HUES6 (cell line): ENCODE data around the gene SOBP.
A peak's percentile ranks its signal among the peaks of the same experiment; 100 is the strongest.

Experiments used
- H3K27ac ChIP-seq: 2 replicates; pipeline ENCODE4 v1.7.0; 2013; ENCODE audit warnings: low read depth, mild to moderate bottlenecking, low read length, inconsistent platforms
- H3K27me3 ChIP-seq: 2 replicates; pipeline ENCODE4 v1.6.1; 2013; ENCODE audit warnings: low read length; ENCODE audit not compliant: control insufficient read depth, insufficient read depth
- H3K36me3 ChIP-seq: 2 replicates; pipeline ENCODE4 v1.6.1; 2013; ENCODE audit warnings: low read length; ENCODE audit not compliant: control insufficient read depth, insufficient read depth
- H3K4me1 ChIP-seq: 2 replicates; pipeline ENCODE4 v1.6.1; 2013; ENCODE audit warnings: low read length; ENCODE audit not compliant: control insufficient read depth, insufficient read depth
- H3K4me3 ChIP-seq: 2 replicates; pipeline ENCODE4 v1.5.1; 2013; ENCODE audit warnings: low read depth, low read length
- H3K9ac ChIP-seq: one replicate; pipeline ENCODE4 v1.6.1; 2013; ENCODE audit warnings: mild to moderate bottlenecking, low read length
- H3K9me3 ChIP-seq: 2 replicates; pipeline ENCODE4 v1.6.1; 2013; ENCODE audit warnings: low read depth, low read length; ENCODE audit not compliant: control insufficient read depth, insufficient read depth

SOBP gene

GRCh38 chr6:107489636-107490565, at the start of gene SOBP:
SOBP (plus strand) TSS chr6:107490117; CDS start chr6:107490617, 500 bp downstream.
- no peaks in the 10 kb centered on the region for H3K36me3 ChIP-seq
- peaks cover 18% of the 10 kb centered on the region for H3K4me1 ChIP-seq
- peaks cover 71% of the 10 kb centered on the region for H3K27me3 ChIP-seq
- no peak within 1 kb of the TSS for H3K27ac ChIP-seq
- H3K4me3 ChIP-seq, result peak within 1 kb of the TSS; percentile 70
- no peaks in the 10 kb centered on the region for H3K9me3 ChIP-seq
- H3K9ac ChIP-seq, result peak within 1 kb of the TSS; percentile 28

GRCh38 chr6:107440936-107441335, 49.0 kb upstream of the SOBP start:
- no peak overlapping the region for H3K4me3 ChIP-seq
- H3K9ac ChIP-seq, result no peak overlapping the region
- H3K36me3 ChIP-seq, result no peaks in the 10 kb centered on the region

GRCh38 chr6:107441682-107442081, 48.2 kb upstream of the SOBP start:
- no peaks in the 10 kb centered on the region for H3K36me3 ChIP-seq
- no peak overlapping the region for H3K27ac ChIP-seq
- no peak overlapping the region for H3K9ac ChIP-seq
- H3K27me3 ChIP-seq, result no peaks in the 10 kb centered on the region
- H3K4me3 ChIP-seq, result no peak overlapping the region
- no peaks in the 10 kb centered on the region for H3K4me1 ChIP-seq
- H3K9me3 ChIP-seq, result peaks cover 5% of the 10 kb centered on the region

More at GRCh38 chr6:107440936-107441335, 49.0 kb upstream of the SOBP start:
- no peak overlapping the region for H3K27ac ChIP-seq
- H3K9me3 ChIP-seq, result no peaks in the 10 kb centered on the region
- H3K27me3 ChIP-seq, result no peaks in the 10 kb centered on the region
- H3K4me1 ChIP-seq, result no peaks in the 10 kb centered on the region

GRCh38 chr6:107442938-107443607, 46.8 kb upstream of the SOBP start:
- Histone ChIP-seq H3K9me3 (peaks cover 17% of the 10 kb centered on the region), H3K4me3 (no peak overlapping the region), H3K4me1 (no peaks in the 10 kb centered on the region), H3K9ac (no peak overlapping the region), H3K36me3 (no peaks in the 10 kb centered on the region), H3K27ac (no peak overlapping the region), H3K27me3 (no peaks in the 10 kb centered on the region)

GRCh38 chr6:107443608-107444267, 46.2 kb upstream of the SOBP start:
- H3K9me3 ChIP-seq, result peaks cover 22% of the 10 kb centered on the region
- H3K27ac ChIP-seq, result no peak overlapping the region
- no peak overlapping the region for H3K9ac ChIP-seq
- no peak overlapping the region for H3K4me3 ChIP-seq
- H3K4me1 ChIP-seq, result no peaks in the 10 kb centered on the region
- H3K27me3 ChIP-seq, result no peaks in the 10 kb centered on the region
- H3K36me3 ChIP-seq, result no peaks in the 10 kb centered on the region

GRCh38 chr6:107444277-107444676, 45.6 kb upstream of the SOBP start:
- no peak overlapping the region for H3K27ac ChIP-seq
- no peak overlapping the region for H3K4me3 ChIP-seq
- H3K27me3 ChIP-seq, result no peaks in the 10 kb centered on the region
- H3K9me3 ChIP-seq, result peaks cover 27% of the 10 kb centered on the region
- H3K36me3 ChIP-seq, result no peaks in the 10 kb centered on the region
- no peak overlapping the region for H3K9ac ChIP-seq
- H3K4me1 ChIP-seq, result no peaks in the 10 kb centered on the region

- Histone ChIP-seq H3K4me1 (no peaks in the 10 kb centered on the region), H3K9ac (no peak overlapping the region), H3K9me3 (peaks cover 43% of the 10 kb centered on the region), H3K4me3 (no peak overlapping the region), H3K27me3 (no peaks in the 10 kb centered on the region), H3K27ac (no peak overlapping the region), H3K36me3 (no peaks in the 10 kb centered on the region)
Observed at GRCh38 chr6:107447663-107448216, 42.2 kb upstream of the SOBP start.

GRCh38 chr6:107448776-107449175, 41.1 kb upstream of the SOBP start:
- Histone ChIP-seq H3K36me3 (no peaks in the 10 kb centered on the region), H3K27me3 (no peaks in the 10 kb centered on the region), H3K9ac (no peak overlapping the region), H3K9me3 (peaks cover 43% of the 10 kb centered on the region), H3K4me3 (no peak overlapping the region), H3K4me1 (no peaks in the 10 kb centered on the region), H3K27ac (no peak overlapping the region)

- no peaks in the 10 kb centered on the region for H3K27me3 ChIP-seq
- H3K36me3 ChIP-seq, result no peaks in the 10 kb centered on the region
- H3K9me3 ChIP-seq, result no peaks in the 10 kb centered on the region
- H3K27ac ChIP-seq, result no peak overlapping the region
- H3K4me1 ChIP-seq, result no peaks in the 10 kb centered on the region
- H3K9ac ChIP-seq, result peak overlapping the region; percentile 71
- peak overlapping the region; percentile 93 for H3K4me3 ChIP-seq
Observed at GRCh38 chr6:107458672-107459282, 31.1 kb upstream of the SOBP start.

GRCh38 chr6:107459283-107460082, 30.4 kb upstream of the SOBP start, which contains the start of gene PDSS2:
PDSS2 (minus strand) TSS chr6:107459564; CDS start chr6:107459285, 279 bp downstream.
- H3K9me3 ChIP-seq, result no peaks in the 10 kb centered on the region
- H3K27me3 ChIP-seq, result no peaks in the 10 kb centered on the region
- peak within 1 kb of the TSS; percentile 71 for H3K9ac ChIP-seq
- H3K4me3 ChIP-seq, result peak within 1 kb of the TSS; percentile 93
- H3K4me1 ChIP-seq, result no peaks in the 10 kb centered on the region
- no peak within 1 kb of the TSS for H3K27ac ChIP-seq
- no peaks in the 10 kb centered on the region for H3K36me3 ChIP-seq
